EH (cell line): ENCODE measurements around the gene IL36B.

Source experiments
- DNase-seq: peaks from one replicate; pipeline ENCODE4 v3.0.0-alpha.2; 2015; ENCODE audit warnings: low read depth

Gene IL36B

GRCh38 chr2:113053666-113054065, 999 bp upstream of the IL36B start:
- DNase-seq: no peak

DNA sequence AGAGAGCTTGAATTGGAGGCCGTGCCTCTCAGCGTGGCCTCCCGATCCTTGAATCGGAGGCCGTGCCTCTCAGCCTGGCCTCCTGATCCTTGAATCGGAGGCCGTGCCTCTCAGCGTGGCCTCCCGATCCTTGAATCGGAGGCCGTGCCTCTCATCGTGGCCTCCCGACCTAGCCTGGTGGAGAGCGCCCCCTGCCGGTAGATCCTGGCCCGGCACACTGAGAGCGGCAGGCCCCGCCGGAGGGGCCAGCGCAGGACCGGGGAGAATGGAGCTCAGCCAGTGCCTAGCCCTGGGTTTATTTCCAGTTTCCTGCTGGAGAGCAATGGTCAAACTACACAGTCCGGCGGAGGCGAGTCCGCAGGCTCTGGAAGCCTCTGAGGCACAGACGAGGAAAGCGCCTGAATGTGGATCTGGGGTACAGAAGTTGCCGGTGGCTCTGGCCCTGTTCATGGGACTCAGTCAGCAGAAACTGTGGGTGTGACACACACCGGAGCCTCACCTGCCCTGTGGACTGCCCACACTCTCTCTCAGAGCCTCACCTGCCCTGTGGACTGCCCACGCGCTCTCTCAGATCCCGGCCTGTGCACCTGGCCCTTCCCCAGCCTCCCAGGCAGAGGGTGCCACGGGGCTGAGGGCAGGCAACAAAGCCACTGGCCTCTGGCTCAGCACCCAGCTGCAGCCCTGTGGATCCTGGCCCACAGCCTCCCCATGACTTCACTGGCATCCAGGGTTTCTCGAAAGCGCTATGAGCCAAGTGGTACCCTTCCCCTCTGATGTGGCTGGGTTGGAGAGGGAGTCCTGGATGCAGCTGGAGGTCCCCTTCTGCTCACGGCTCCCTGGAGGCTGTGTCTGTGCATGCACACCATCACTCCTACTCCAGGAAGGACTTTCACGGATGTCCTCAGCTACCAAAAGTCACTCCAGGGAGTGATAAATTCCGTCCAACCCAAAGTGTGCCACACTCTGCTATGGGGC, 1.5 kb downstream of the IL36B start:
- no peak for DNase-seq

GRCh38 chr2:113046465-113046864, 6.2 kb downstream of the IL36B start:
- DNase-seq: no peak

DNA sequence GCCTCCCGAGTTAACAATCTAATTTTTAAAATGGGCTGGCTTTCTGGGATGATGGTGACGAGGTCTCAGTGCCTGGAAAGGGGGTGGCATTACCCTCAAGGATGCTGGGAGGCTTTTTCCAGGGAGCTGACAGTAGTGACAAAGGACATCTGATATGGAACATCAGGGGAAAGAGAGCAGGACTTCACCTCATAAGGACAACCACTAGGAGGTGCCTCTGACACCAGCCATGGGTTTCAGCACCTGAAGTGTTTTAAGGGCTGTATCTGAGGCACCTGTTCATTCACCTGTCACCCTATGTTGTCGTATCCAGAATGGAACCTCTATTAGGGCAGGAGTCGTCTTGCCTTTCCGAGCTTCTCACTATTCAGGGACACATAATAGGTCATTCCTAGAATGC, 10.8 kb downstream of the IL36B start:
- DNase-seq: no peak

DNA sequence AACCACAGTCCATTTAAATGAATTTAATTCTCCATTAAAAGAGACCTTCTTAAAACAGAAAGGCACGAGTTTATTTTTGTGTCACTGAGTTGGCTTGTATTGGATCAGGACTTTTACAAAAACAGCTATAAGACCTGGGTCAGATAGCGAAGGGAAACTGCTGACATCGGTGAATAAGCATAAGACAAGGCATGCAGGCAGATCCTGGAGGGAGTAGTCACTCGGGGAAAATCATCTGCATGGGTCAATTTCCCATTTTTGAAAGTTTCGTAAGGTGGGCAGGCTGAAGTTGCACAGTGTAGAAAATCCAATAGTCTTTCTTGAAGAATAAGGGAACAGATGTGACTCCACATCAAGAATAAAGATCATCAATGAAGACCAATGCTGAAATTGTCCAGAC, 12.9 kb downstream of the IL36B start:
- DNase-seq: no peak

- no peak for DNase-seq
These were observed 13.5 kb downstream of the IL36B start for GRCh38 chr2:113039158-113039557.

GRCh38 chr2:113038291-113038690, 14.4 kb downstream of the IL36B start:
- no peak for DNase-seq

DNA sequence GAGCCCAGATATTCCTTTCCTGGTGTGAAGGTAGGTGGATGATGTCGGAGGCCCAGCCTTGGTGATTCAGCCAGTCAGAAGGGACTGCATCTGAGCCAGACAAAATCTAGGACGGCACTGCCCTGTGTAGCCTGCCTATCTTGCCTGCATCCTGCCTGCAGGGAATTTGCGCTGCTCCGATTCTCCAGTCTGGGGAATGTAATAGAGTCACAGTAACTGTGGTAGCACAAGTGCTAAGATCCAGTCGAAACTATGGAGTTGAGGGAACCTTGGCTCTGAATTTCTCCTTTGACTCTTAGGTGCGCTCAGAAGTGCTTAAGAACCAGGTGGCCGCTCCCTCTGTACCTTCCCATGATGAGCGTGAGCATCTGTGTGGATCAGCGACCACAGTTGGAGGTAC, 15.9 kb downstream of the IL36B start:
- no peak for DNase-seq

DNA sequence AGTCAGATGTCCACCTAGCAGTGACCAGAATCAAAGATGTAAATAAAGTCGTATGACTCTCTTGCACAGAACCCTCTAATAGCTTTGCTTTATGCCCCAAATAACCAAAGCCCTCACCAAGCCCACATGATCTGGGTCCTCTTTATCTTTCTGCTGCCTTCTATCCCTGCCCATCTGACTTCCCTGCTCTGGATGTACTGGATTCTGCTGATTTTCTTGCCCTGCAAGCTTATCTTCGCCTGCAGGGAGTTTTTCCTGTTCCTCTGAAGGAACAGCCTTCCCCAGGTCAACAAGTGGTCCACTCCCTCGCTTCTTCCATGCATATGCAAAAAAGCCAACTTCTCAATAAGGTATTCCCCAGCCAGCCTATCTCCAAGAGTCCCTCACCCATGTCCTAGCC, 18.7 kb downstream of the IL36B start:
- no peak for DNase-seq

GRCh38 chr2:113032737-113033136, 19.9 kb downstream of the IL36B start:
- DNase-seq: no peak

- no peak for DNase-seq
These were observed 24.6 kb downstream of the IL36B start for GRCh38 chr2:113028112-113028511.

DNA sequence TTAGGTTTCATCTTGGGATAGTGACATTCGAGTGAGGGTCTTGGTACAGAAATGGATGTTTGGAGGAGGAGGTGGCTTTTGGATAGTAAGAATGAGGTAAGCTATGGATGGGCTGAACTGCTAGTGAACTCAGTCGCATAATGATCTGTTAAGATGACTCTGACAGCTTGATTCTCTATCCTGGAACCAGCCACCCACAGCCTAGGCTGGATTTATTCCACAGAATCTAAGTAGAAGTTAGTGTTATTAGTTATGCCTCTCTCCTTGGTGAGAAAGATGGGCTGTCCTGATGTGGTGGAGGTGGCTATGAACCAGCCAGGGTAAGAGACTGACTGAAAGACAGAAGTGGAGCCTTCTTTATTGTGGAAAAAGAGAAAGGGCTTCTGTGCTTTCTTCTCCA, 25.0 kb downstream of the IL36B start:
- DNase-seq: no peak

GRCh38 chr2:113025737-113026136, 26.9 kb downstream of the IL36B start:
- DNase-seq: no peak

- no peak for DNase-seq
These were observed 27.9 kb downstream of the IL36B start for GRCh38 chr2:113024764-113025163.

DNA sequence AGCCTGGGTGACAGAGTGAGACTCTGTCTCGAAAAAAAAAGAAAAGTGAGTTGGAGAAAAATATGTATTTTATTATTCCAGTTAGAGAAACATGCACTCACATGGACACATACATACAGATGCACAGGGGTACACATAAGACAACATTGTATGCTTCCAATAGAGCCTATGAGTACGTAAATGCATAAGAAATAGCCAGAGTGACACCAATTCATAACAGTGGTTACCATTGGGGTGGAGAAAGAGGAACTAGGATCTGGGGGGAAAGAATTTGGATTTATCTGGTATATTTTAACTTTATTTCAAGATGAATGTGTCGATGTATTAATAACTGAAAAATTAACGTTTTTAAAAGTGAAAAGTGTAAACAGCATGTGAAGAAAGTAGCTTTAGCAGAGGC, 31.4 kb downstream of the IL36B start:
- DNase-seq: no peak

DNA sequence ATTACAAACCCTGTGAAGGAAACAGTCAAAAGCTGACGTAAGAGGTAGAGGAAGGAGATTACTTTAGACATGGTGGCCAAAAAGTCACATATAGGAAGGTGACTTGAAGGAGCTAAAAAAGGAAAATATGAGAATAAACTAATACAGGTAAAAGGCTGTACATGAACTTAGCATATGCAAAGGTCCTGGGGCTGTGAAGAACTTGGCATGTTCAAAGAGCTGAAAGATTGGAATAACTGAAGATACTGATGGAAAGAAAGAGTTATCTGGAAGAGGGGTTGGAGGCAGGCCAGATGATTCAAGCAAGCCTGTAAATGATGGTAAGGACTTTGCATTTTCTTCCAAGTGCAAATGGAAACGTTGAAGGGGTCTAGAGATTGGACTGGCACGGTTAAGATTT, 34.2 kb downstream of the IL36B start:
- no peak for DNase-seq

- no peak for DNase-seq
These were observed 37.0 kb downstream of the IL36B start for GRCh38 chr2:113015655-113016054.

DNA sequence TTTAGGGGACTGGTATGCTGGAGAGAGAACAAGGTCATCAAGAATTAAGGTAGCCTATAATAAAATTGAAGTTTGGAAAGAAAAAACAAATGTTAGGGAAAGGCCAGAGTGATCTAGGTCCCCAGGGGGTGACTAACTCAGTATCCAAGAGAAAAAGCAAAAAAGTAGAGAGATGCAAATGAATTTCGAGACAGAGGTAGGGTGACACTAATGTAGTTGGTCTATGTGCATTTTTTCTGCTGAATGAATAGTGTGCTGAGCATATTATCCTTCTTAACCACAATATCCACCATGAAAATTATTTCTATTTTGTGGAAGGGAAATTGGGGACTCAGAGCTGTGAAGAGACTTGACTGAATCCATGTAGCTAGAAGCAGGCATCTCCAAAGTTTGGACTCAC, 37.6 kb downstream of the IL36B start:
- DNase-seq: no peak

GRCh38 chr2:113014067-113014466, 38.6 kb downstream of the IL36B start:
- no peak for DNase-seq

DNA sequence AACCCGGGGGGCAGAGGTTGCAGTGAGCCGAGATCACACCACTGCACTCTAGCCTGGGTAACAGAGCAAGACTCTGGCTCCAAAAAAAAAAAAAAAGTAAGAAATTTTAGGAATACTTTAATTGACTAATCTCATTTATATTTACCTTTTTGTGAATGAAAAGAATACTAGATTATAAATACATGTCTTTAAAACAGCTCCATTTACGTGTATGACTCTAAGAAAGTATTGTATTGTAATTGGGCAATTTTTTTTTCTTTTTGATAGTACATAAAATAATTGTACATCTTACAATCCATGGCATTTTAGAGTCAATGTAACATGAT, 39.4 kb downstream of the IL36B start:
- DNase-seq: no peak

DNA sequence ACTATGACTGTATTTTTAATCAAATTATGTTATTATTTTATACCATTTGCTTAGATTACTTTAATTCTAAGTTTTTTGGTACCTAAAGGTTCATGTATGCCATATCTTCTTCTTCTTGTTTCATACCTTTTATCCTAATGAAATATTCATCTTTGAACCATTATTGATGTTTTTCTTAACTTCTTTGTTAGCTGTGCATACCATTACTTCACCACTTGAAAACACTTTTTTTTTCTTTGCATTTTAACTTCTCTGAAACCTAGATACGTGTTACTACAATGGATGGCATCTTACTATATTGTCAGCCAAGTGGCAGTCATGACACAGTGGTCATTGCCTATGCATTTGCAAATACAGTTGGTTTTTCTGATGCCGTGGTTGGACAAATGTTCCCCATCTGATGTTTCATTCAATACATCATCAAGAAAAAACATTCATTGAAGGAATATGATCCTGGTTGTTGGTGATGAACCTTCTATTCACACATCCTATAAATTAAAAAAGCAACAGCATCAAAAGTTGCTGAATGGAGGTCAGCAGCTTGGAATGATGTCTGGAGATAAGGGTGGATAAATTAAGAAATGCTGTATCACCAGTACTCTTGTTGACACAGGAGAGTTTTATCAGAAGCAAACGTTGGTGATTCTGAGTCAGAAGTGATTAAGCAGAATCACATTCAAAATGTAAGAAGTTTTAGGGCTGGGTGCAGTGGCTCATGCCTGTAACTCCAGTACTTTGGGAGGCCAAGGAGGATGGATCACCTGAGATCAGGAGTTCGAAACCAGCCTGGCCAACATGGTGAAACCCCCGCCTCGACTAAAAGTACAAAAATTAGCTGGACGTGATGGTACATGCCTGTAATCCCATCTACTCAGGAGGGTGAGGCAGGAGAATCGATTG, 40.0 kb downstream of the IL36B start:
- peak; percentile 67 for DNase-seq

- no peak for DNase-seq
These were observed 41.6 kb downstream of the IL36B start for GRCh38 chr2:113011108-113011507.

DNA sequence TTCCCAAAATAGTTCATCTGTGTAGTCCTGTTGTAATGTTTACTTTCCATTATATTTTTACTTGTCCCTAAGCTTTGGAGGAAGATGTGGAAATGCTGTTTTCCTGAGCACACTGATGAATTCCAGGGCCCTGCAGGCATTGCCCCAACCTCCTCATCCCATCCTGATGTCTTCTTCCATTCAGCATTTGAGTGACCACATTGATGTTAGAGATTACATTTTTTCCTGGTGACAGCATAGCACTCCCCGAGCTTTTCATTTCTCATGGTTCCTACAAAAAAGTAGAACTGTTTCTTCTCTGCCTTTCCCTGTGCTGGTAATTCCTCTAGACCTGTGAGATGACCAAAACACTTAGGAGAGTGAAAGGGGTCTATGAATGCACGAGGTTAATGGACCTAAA, 42.6 kb downstream of the IL36B start:
- peak; percentile 89 for DNase-seq
